ENCODE data around the gene PLCD1.

Gene PLCD1

DNA sequence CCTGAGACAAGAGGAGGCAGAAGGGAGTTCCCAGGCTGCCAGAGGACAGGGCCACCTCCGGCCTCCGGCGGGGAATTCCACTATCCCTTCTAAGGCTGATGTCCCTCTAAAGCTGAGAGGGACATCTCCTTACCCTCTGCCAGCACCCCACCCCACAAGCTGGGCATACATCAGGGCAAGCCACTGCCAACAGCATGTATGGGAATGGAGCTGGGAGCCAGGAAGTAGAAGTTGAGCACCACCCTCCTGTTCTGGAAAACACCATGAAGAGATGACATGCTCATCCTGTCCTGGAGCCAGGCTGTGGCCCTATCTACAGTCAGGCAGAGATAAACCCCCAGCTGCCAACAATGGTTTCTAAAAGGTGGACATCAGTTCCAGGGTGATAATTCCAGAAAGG is 7.1 kb downstream of the PLCD1 start:
- DNase-seq (ENCODE audit: low read depth, low spot score), result no peak
- TF ChIP-seq, protein P1, sequence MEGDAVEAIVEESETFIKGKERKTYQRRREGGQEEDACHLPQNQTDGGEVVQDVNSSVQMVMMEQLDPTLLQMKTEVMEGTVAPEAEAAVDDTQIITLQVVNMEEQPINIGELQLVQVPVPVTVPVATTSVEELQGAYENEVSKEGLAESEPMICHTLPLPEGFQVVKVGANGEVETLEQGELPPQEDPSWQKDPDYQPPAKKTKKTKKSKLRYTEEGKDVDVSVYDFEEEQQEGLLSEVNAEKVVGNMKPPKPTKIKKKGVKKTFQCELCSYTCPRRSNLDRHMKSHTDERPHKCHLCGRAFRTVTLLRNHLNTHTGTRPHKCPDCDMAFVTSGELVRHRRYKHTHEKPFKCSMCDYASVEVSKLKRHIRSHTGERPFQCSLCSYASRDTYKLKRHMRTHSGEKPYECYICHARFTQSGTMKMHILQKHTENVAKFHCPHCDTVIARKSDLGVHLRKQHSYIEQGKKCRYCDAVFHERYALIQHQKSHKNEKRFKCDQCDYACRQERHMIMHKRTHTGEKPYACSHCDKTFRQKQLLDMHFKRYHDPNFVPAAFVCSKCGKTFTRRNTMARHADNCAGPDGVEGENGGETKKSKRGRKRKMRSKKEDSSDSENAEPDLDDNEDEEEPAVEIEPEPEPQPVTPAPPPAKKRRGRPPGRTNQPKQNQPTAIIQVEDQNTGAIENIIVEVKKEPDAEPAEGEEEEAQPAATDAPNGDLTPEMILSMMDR (IDR thresholded peaks at IDR 0.05; ENCODE audit: low read depth, low read length), result no peak
- no peak overlapping the region for H3K4me3 ChIP-seq (ENCODE audit: low read depth, low read length)
- in situ Hi-C loops (cut with HindIII; ENCODE audit: low sequenced_read_pairs), result no loop called here

DNA sequence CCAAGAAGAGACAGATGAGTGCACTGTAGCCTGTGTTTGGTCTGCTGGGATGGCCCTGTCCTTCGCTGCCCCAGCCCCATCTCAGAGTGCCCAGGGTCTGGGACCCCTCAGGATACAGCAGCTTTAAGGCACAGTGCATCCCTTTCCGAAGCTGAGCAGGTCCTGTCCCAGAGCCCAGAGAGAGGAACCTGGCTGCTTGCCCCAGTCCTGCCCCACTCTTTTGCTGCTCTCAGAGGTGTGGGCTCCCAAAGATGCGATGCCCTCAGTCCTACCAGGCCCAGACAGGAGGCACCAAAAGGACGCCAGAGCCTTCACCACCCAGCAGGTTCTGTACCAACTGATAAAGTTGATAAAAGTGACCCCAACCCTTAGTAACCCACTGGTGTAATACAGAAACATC is 8.2 kb downstream of the PLCD1 start:
- no peak overlapping the region for H3K4me3 ChIP-seq (ENCODE audit: low read depth, low read length)
- DNase-seq (ENCODE audit: low read depth, low spot score), result no peak
- TF ChIP-seq, protein P1 (IDR thresholded peaks at IDR 0.05; ENCODE audit: low read depth, low read length), result no peak
- in situ Hi-C loops (cut with HindIII; ENCODE audit: low sequenced_read_pairs), result no loop called here

DNA sequence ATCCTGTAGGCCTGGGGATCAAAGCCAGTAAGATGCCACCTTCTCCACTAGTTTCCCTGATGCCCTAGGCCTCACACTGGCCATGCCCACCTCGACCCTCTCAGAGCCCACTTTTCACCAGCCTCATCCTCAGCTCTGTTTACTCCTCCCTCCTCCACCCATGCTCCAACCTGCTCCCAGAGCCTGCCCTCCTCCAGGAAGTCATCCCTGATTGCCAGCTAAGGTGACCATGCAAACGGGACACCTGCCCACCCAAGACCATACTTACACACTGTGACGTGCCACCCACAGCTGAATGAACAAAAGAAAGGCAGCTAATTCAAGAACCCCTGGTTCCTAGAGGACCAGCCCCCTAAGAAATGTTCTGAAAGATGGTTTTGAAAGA is 9.1 kb downstream of the PLCD1 start:
- in situ Hi-C loops (cut with HindIII; ENCODE audit: low sequenced_read_pairs), result no loop called here
- H3K4me3 ChIP-seq (ENCODE audit: low read depth, low read length), result no peak overlapping the region
- DNase-seq (ENCODE audit: low read depth, low spot score), result no peak
- TF ChIP-seq, protein P1 (IDR thresholded peaks at IDR 0.05; ENCODE audit: low read depth, low read length), result no peak

DNA sequence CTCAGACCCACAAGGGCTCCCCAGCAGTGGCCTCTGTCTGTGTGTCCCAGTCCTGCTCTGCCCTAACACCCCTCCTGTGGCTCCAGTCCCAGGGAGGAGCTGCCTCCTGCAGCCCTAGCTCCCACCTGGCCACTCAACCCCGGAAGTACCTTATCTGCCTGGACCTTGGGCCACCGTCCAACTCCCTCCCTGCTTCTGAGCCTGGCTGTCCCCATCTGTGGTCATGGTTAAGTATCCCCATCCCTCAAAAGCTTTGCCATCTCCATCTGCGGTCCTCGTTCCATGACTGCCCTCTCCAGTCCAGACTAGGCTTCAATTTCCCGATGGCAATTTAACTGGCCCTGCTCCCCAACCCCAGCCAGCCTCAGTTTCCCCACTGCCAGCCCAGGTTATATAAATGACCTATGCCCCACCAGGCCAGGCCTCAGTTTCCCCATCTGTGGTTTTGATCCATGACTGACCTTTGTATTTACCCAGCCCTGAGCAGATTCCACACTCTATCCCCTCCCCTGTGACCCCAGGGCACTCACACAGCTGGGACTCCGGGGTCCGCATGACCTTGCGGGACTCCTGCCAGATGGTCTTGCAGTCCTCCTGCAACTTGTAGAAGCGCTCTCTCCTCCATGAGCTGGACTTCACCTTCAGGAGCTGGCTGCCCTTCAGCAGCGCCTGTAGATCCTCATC is 9.6 kb downstream of the PLCD1 start:
- H3K4me3 ChIP-seq (ENCODE audit: low read depth, low read length), result no peak overlapping the region
- no peak for DNase-seq (ENCODE audit: low read depth, low spot score)
- TF ChIP-seq, protein P1 (IDR thresholded peaks at IDR 0.05; ENCODE audit: low read depth, low read length), result no peak
- in situ Hi-C loops (cut with HindIII; ENCODE audit: low sequenced_read_pairs), result no loop called here

DNA sequence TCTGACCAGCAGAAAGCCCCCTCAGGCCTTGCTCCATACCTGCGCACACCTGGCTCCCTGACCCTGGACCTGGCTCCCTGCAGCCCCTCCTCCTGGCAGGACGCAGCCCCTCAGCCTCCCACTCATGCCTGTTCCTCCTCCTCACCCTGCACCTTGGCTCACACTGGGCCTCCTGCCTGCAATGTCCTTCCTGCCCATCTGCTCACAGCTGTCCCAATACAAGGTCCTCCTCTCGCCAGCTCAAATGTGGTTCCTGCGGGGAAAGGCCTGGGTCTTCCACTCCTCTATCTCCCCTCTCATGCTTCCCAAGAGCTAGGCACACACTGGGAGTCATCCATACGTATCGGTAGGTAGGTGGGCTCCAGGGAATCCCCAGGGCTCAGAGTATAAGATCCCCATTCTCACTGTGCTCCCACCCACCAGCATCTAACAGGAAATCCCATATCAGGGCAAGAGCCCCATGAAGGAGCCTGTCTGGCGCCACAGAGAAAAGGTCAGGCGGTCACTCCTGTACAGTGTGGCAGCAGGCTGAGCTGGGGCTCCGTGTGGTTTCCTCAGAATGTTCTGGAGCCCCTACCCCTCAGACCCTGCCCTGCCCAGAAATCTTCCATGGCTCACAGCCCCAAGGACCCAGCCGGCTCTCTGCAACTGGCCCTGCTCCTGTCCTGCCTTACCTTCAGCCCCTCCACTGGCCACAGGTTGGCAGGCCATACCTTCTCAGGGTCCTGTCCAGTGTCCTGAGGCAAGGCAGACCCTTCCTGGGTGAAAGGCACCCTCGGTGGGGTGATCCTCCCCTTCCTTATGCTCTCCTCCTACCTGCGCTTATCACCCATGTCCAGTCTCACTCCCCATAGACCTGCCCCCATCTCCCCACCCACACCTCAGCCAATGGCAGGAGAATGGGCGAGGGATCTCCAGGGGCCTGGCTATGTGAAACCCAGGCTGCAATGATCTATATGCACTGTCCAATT is 10.9 kb downstream of the PLCD1 start:
- DNase-seq (ENCODE audit: low read depth, low spot score), result no peak
- TF ChIP-seq, protein P1 (IDR thresholded peaks at IDR 0.05; ENCODE audit: low read depth, low read length), result no peak
- H3K4me3 ChIP-seq (ENCODE audit: low read depth, low read length), result no peak overlapping the region
- in situ Hi-C loops (cut with HindIII; ENCODE audit: low sequenced_read_pairs), result no loop called here

DNA sequence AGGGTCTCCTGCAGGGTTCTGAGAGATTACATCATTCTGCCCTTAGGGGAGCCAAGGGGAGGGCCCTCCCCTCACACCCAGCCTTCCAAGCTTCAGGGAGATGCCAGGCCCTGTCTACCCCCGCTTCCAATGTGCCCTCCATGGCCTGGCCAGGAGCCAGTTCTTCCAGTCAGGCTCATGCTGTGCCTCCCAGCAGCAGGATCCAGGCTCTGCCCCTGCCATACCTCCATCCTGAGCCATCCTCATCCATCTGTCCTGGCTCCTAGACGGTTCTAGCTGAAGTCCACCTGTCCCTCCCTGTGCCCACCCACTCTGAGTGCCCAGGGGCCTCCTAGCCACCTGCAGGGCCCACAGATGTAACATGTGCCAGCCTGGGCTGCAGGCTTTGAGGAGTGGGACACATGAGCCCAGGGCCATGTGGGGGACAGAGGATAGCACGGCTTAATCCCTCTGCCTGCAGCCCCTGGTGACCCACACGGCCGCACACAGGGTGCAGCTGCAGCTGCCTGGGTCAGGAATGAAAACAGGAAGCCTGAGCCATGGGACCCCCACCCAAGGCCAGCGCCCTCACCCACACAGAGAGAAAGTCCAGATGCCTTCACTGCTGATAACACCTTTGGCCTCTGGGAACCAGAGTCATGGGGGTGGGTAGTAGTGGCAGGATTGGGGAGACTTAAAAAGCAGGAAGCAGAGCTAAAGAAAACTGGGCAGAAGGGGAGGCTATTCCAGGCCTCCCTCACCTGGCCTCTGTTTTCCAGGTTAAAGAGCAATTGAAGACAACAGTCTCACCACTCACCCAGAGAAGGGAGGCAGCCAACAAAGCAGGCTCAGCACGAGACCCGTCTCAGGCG is 11.8 kb downstream of the PLCD1 start:
- no peak overlapping the region for H3K4me3 ChIP-seq (ENCODE audit: low read depth, low read length)
- TF ChIP-seq, protein P1 (IDR thresholded peaks at IDR 0.05; ENCODE audit: low read depth, low read length), result no peak
- in situ Hi-C loops (cut with HindIII; ENCODE audit: low sequenced_read_pairs), result no loop called here
- no peak for DNase-seq (ENCODE audit: low read depth, low spot score)
